HG02884 (cell line): ENCODE data around the gene GFOD2.

Experiments
- ATAC-seq: cut with Tn5 transposase; IDR thresholded peaks from one replicate; pipeline ENCODE4 v1.9.1; 2021; ENCODE audit warnings: mild to moderate bottlenecking, moderate library complexity; ENCODE audit not compliant: unreplicated experiment

The GFOD2 gene

GRCh38 chr16:67673712-67674580, 45.2 kb downstream of the GFOD2 start:
- no peak for ATAC-seq

DNA sequence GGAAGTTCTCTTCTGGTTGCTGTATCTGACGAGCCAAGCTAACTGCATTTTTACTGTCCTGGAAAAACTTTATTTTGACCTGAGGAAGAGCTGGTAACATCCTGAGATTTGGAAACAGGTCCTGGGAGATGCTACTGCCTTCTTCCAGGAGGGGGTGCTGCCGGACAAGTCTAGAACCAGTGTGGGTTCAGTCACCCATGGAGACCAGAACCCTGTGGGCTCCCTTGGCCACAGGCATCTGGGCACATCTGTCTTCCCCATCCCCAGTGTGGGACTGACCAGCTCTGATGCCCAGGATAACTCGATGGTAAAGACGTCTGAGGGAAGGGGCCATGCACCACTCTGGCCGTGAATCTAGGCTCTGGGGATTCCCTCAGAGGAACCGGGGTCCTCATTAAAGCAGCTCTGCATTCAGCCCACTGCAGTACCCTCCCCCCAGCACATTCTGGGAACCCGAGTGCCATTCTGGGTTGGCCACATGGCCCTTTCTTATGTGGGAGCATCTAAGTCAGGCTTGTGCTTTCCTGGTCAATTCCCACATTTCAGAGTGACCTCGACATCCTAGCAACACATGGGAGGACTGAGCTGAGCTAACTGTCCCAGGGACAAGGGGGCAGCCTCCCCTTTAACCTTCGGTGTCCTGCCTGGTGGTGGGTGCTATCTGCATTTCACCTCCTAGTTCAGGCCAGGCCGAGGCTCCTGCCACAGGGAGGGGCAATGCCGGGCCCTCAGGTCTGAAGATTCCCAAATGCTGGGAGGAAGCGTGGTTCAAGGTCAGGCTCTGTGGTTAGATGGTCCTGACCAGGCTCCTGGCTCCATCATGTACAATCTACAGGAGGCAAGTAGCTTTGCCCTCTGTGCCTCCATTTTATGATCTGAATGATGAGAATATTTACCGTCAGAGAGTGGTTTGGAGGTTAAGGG, 46.1 kb downstream of the GFOD2 start:
- ATAC-seq: no peak

GRCh38 chr16:67672306-67672705, 46.8 kb downstream of the GFOD2 start:
- ATAC-seq: no peak

DNA sequence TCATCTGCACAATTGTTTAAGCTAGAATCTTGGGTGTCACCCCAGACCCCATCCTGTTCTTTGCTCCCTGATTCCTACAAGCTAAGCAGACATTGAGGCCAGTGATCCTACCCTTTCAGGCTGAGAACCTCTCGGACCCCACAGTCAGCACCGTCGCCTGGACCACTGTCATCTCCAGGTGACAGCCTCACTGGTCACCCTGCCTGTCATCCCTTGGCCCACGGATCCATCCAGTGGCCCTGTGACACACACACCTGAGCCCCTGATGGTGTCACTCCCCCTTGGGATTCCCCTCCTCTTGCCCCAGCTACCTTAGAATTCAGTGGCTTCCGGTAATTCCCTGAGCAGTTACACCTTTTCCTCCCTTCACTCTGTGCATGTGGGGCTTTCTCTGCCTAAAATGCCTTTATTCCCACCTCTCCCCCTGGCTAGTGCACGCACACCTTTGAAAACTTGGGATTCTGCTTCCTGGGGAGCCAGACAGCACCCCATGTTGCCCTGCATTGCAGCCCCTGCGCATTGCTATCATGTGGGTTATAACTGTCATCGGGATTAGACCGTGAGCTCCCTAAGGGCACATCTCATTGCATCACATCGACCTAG, 49.5 kb downstream of the GFOD2 start:
- no peak for ATAC-seq

DNA sequence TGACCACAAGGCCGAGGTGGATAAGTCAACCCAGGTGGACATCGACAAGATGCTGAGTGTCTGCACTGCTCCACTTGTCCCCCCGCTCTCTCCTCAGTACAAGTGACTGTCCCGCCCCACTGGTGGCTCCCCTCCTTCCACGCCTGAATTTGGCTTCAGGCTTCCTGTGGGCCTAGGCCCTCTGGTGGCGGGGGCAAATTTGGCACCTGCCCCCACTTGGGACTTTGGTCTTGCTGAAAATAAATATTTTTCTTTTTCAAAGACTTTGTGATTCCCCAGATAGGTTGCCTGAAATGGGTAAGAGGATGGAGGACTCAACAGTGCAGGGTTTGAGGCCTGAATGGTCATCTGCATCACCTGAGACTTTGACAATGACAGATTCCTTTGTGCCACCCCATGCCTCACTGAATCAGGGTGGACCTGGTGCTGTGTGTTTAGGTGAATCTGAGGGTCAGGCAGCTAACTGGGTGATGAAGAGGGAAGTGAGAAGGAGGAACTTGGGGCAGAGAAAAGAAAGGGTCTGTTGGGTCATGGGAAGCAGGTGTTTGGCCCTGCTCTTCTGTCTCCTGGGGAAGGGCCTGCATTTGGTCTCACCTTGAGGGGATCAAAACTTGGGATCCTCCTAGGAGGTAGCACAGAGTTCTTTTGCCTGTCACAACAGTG, 50.5 kb downstream of the GFOD2 start:
- ATAC-seq: no peak

DNA sequence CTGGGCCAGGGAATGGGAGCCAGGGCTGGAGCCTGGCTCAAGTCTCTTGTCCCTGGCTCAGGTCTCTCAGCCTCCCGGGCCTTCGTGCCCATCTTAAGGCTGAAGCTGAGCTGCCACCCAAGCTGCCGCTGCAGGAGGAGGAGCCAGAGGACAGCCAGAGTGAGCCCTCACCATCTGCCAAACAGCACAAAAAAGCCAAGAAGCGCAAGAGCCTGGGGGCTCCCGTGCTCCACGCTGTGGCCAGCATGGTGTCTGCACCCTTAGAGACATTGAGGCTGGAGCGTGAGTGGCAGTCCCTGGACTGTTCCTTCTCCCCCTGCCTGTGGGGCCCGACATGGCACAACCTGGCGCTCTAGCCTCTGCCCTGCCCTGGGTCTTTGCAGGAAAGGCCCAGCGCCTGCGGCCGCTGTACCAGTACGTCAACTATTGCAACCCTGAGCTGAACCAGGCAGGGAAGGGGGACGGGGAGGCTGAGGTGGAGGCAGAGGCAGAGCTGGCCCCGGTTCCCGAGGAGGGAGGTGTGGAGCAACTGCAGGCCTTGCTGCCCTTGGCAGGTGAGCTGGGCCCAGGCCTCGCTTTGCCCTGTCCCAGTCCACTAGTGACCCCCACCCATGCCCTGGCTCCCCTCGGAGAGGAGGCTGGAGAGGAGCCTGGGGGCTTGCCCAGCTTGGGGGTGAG, 51.2 kb downstream of the GFOD2 start:
- ATAC-seq: peak; percentile 68

DNA sequence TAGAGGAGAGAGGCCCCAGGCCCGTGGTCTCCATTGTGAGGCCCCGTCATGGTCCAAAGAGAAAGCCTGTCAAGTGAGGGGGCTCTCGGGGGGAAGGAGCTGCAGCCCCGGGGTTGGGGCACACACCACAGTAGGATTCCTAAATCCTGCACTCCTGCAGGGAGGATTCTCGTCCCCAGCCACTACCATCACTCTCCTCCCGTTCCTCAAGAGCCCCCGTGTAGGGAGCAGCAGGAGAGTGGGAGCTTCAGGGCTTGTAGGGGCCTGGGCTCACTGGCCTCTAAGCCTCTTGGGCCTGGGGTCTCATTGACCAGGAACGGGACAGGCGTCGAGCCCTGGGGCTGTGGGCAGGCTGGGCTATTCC, 51.7 kb downstream of the GFOD2 start:
- no peak for ATAC-seq

DNA sequence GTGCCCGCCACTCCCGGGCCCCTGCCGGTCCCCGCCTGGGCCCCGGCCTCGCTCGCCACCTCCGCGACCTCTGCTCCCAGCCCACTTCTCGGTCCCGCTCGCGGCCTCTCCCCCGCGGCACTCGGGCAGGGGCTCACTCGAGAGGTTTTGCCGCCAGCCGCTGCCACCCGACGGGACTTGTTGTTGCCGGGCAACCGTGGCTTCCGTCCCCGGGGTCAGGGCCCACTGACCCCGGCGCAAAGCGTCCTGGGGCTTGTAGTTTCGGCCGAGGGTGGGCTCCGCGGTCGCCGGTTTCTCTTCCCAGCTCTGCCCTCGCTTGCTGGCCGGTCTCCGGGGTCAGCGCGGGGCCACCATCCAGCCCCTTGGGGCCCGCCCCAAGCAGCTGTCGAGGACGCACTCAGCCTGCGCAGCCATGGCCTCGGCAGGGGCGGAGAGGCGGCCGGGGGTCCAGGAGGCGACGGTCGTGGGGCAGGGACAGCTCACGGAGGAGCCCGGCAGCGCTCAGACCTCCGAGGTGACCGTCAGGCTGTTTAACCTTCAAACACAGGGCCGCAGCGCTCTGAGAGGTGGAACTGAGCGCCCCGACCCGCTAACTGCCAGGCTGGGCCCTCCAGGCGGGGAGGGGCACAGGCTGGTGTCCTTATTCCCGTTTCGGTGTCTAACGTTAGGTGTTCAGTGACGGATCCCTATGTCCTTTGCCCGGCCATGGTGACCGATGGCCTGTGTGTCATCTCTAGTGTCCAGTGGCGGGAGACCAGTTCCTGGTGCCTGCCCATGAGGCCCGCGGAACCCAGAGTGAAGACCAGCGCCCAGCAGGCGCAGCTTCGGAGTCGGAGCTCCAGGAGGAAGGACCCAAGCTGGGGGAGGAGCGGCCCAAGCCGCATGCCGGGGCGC, 52.3 kb downstream of the GFOD2 start, which contains the start of the genes C16orf86 and ENKD1:
Gene C16orf86 (plus strand): TSS at position 256 of the 894 bp plus-strand sequence. CDS start 157 bp downstream, at position 413.
Gene ENKD1 (minus strand): TSS at position 192 of the 894 bp plus-strand sequence. CDS start 308 bp downstream, outside the sequence.
- ATAC-seq: peak; percentile 45

GRCh38 chr16:67666032-67666551, 53.0 kb downstream of the GFOD2 start:
- no peak for ATAC-seq

DNA sequence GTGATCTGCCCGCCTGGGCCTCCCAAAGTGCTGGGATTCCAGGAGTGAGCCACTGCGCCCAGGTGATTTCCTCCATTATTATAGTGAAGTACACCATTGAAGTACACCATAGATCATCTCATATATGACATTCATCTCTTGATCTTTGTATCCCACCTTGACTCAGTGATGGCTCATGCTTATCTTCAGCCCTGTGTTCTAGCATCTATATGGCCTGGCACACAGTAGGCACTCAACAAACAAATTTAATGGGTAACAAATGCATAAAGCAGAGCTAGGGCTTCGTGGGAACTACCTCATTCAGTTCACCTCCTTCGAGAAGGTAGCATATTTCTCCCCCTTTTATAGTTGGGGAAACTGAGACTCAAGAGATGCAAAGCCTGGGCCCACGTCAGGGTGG, 53.5 kb downstream of the GFOD2 start:
- no peak for ATAC-seq

DNA sequence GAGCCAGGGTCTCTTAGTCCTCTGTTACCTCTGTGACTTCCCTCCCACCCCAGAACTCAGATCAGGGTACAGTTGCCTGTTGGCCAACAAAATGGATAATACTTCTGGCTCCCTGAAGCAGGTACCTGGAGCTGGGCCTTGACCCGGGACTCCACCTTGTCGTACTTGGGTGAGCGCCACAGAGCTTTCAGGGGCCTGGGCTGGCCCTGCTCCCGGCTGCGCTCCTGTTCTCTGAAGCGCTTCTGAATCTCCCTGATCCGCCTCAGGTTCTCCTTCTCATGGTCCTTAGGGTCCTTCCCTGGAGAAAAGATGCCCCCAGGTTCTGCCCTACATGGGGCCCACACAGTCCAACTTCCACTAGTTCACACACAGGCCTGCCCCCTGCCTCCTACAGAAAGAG, 54.2 kb downstream of the GFOD2 start:
- no peak for ATAC-seq

DNA sequence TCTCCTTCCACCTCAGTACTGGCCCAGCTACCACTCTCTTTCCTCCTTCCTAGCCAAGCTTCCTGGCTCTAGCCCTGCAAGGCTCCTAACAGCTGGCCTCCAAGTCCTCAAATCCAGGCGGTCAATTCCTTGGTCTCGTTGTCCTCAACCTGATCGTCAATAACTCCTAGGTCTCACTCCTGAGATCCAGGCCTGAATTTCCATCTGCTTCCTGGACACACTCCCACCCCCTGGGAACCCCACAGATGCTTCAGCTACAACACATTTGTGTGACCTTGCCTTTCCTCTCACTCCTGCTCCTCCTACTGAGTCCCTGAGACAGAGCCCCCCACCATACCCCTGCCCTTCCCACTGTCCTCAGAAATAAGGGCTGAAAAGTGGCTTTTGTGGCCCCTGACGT, 54.9 kb downstream of the GFOD2 start:
- no peak for ATAC-seq

GRCh38 chr16:67663877-67664222, 55.3 kb downstream of the GFOD2 start:
- ATAC-seq: no peak

GRCh38 chr16:67663151-67663876, 55.8 kb downstream of the GFOD2 start:
- no peak for ATAC-seq

GRCh38 chr16:67662653-67663010, 56.5 kb downstream of the GFOD2 start:
- ATAC-seq: no peak

DNA sequence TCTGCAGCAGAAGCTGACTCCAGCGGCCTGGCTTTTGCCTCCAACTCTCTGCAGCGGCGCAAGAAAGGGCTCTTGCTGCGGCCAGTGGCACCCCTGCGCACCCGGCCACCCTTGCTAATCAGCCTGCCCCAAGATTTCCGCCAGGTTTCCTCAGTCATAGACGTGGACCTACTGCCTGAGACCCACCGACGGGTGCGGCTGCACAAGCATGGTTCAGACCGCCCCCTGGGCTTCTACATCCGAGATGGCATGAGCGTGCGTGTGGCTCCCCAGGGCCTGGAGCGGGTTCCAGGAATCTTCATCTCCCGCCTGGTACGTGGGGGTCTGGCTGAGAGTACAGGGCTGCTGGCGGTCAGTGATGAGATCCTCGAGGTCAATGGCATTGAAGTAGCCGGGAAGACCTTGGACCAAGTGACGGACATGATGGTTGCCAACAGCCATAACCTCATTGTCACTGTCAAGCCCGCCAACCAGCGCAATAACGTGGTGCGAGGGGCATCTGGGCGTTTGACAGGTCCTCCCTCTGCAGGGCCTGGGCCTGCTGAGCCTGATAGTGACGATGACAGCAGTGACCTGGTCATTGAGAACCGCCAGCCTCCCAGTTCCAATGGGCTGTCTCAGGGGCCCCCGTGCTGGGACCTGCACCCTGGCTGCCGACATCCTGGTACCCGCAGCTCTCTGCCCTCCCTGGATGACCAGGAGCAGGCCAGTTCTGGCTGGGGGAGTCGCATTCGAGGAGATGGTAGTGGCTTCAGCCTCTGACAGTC, 57.0 kb downstream of the GFOD2 start:
- no peak for ATAC-seq

GRCh38 chr16:67661101-67661761, 57.9 kb downstream of the GFOD2 start:
- ATAC-seq: no peak
